CD4-positive, alpha-beta T cell (primary cell): ENCODE results near the gene KCNK4. TPM values are rescaled to one million over a fixed set of nuclear protein-coding genes. Genes with fewer than 3 reads are reported as not detected.

Experiments
- ATAC-seq: fragments of 200-7000 bp; cut with Tn5 transposase; one replicate; pipeline ENCODE4 v1.10.0; 2022; ENCODE audit warnings: mild to moderate bottlenecking; ENCODE audit not compliant: poor library complexity
- CTCF ChIA-PET: fragments of 350-600 bp; sonication (Branson Sonifier 250); formaldehyde crosslinking; loops from one replicate; lab custom pipeline; 2021; ENCODE audit warnings: antibody characterized with exemption, inconsistent platforms; lab: Charles Lee
- POLR2A ChIA-PET: fragments of 350-600 bp; sonication (Branson Sonifier 250); formaldehyde crosslinking; loops from one replicate; lab custom pipeline; 2021; ENCODE audit warnings: antibody characterized with exemption, inconsistent platforms; lab: Charles Lee
- DNase-seq, 14 experiments: peaks; one replicate each; pipeline ENCODE4 v3.0.0-alpha.2; 2013 to 2020; ENCODE audit warnings: mixed read lengths in 2 of 14
- H3K27ac ChIP-seq, 2 donors: one replicate each; pipeline versions ENCODE4 v1.5.1 to v1.7.0; 2013; ENCODE audit warnings: low read length in 2 of 2, low read depth in 1 of 2, mild to moderate bottlenecking in 1 of 2
- H3K27me3 ChIP-seq, 2 experiments: 1 replicate in 1 of 2; 2 replicates in 1 of 2; pipeline versions ENCODE4 v1.6.1 to v1.7.0; 2013; ENCODE audit warnings: low read length in 2 of 2, control low read depth in 1 of 2, mild to moderate bottlenecking in 1 of 2, moderate library complexity in 1 of 2; ENCODE audit not compliant: insufficient read depth in 2 of 2, control insufficient read depth in 1 of 2
- H3K36me3 ChIP-seq: one replicate; pipeline ENCODE4 v1.6.1; 2013; ENCODE audit warnings: low read length, control low read depth; ENCODE audit not compliant: insufficient read depth
- H3K4me1 ChIP-seq: one replicate; pipeline ENCODE4 v1.6.1; 2013; ENCODE audit warnings: low read length, control low read depth; ENCODE audit not compliant: insufficient read depth
- H3K4me3 ChIP-seq: one replicate; pipeline ENCODE4 v1.5.1; 2013; ENCODE audit warnings: mild to moderate bottlenecking, low read length, moderate library complexity
- H3K9me3 ChIP-seq, 2 experiments: 1 replicate in 1 of 2; 2 replicates in 1 of 2; pipeline versions ENCODE4 v1.6.1 to v1.7.0; 2013; ENCODE audit warnings: low read length in 2 of 2, mild to moderate bottlenecking in 2 of 2, control low read depth in 1 of 2, moderate library complexity in 1 of 2; ENCODE audit not compliant: control insufficient read depth in 1 of 2, insufficient read depth in 1 of 2
- H3K27ac Mint-ChIP-seq: one replicate; pipeline ENCODE4 v1.8.0; 2020; ENCODE audit warnings: mixed read lengths
- H3K27me3 Mint-ChIP-seq: one replicate; pipeline ENCODE4 v1.8.0; 2021; ENCODE audit warnings: mixed read lengths
- H3K36me3 Mint-ChIP-seq: one replicate; pipeline ENCODE4 v1.8.0; 2021; ENCODE audit warnings: low read depth, mixed read lengths
- H3K4me1 Mint-ChIP-seq: one replicate; pipeline ENCODE4 v1.8.0; 2021; ENCODE audit warnings: low read depth, mixed read lengths
- H3K4me3 Mint-ChIP-seq: one replicate; pipeline ENCODE4 v1.8.0; 2020; ENCODE audit warnings: mild to moderate bottlenecking, mixed read lengths
- H3K9me3 Mint-ChIP-seq: one replicate; pipeline ENCODE4 v1.8.0; 2020; ENCODE audit warnings: mixed read lengths
- CTCF ChIP-seq: fragments of 200-600 bp; IDR thresholded peaks from one replicate; pipeline ENCODE4 v1.8.0; 2022; ENCODE audit warnings: antibody characterized with exemption, mild to moderate bottlenecking
- intact Hi-C, 2 experiments: fragments of 100-400 bp; cut with DNase I in 1 of 2; cut with micrococcal nuclease in 1 of 2; formaldehyde crosslinking; loops; one replicate each; pipeline versions ENCODE4 v1.15.1 to v1.9.0; 2023 to 2025; cut with DNase I, micrococcal nuclease
- total RNA-seq, 174 experiments: library from RNA in 2 of 174; stranded (reverse) in 2 of 174; gene quantifications; one replicate each; pipeline ENCODE4 v1.2.3 and lab custom pipeline; 2021 to 2026

The KCNK4 gene
- total RNA-seq, 2 experiments from 2014 or later: 0.14 TPM; not detected in 1

- Mint-ChIP-seq H3K9me3 (no peaks in the 10 kb centered on the region), H3K27me3 (no peaks in the 10 kb centered on the region), H3K4me1 (peaks cover 41% of the 10 kb centered on the region), H3K36me3 (peaks cover 12% of the 10 kb centered on the region), H3K27ac (peak within 1 kb of the TSS; percentile 82), H3K4me3 (peak within 1 kb of the TSS; percentile 94)
- CTCF ChIA-PET: interaction anchor here (1.0 to 3.9 kb wide), 7 partner anchors 12 to 61 kb away, joined by 3 to 15 read pairs (median 8); partner anchors contain the start of genes NUDT22, STIP1 and TRPT1
- Histone ChIP-seq H3K27me3 (no peaks in the 10 kb centered on the region), H3K4me3 (peak within 1 kb of the TSS; percentile 90), H3K36me3 (peaks cover 10% of the 10 kb centered on the region), H3K27ac (peak within 1 kb of the TSS; percentile 48 to 57), H3K9me3 (no peaks in the 10 kb centered on the region), H3K4me1 (peaks cover 61% of the 10 kb centered on the region)
- TF ChIP-seq CTCF: no peak
- DNase-seq (peak; percentile 60 to 89 (median 76)), ATAC-seq (peak; percentile 63)
- POLR2A ChIA-PET: interaction anchor here (0.8 to 6.2 kb wide), 12 partner anchors 14 to 261 kb away, joined by 3 to 65 read pairs (median 13); partner anchors contain the start of genes BAD, ESRRA, FERMT3 and GPR137
- intact Hi-C loops: loop anchor here (1.0 kb wide), 2 partner anchors 22 to 23 kb away; no protein-coding TSS in a partner anchor
Observed at GRCh38 chr11:64246871-64247728, 44.0 kb upstream of the KCNK4 start, which contains the start of gene PPP1R14B. PPP1R14B (minus strand) TSS chr11:64246943; CDS start chr11:64246673, 270 bp downstream.

GRCh38 chr11:64247729-64248531 lies 43.2 kb upstream of the KCNK4 start:
- Histone ChIP-seq H3K9me3 (no peaks in the 10 kb centered on the region), H3K4me1 (peaks cover 61% of the 10 kb centered on the region), H3K4me3 (peak overlapping the region; percentile 90), H3K27me3 (no peaks in the 10 kb centered on the region), H3K36me3 (peaks cover 10% of the 10 kb centered on the region), H3K27ac (no peak overlapping the region)
- Mint-ChIP-seq H3K9me3 (no peaks in the 10 kb centered on the region), H3K4me1 (peaks cover 43% of the 10 kb centered on the region), H3K27ac (no peak overlapping the region), H3K27me3 (no peaks in the 10 kb centered on the region), H3K4me3 (peak overlapping the region; percentile 88), H3K36me3 (peaks cover 11% of the 10 kb centered on the region)
- DNase-seq (no peak), ATAC-seq (no peak)
- intact Hi-C loops: loop anchor here (1.0 kb wide), 2 partner anchors 21 to 22 kb away; no protein-coding TSS in a partner anchor
- ChIA-PET CTCF (interaction anchor here (0.7 to 4.7 kb wide), 4 partner anchors 21 to 57 kb away, joined by 3 to 56 read pairs (median 10); partner anchors contain the start of gene FERMT3), POLR2A (interaction anchor here (2.8 to 6.2 kb wide), 6 partner anchors 22 to 70 kb away, joined by 13 to 65 read pairs (median 30); partner anchors contain the start of genes BAD, FERMT3, GPR137 and NUDT22)
- no peak for TF ChIP-seq CTCF

DNA sequence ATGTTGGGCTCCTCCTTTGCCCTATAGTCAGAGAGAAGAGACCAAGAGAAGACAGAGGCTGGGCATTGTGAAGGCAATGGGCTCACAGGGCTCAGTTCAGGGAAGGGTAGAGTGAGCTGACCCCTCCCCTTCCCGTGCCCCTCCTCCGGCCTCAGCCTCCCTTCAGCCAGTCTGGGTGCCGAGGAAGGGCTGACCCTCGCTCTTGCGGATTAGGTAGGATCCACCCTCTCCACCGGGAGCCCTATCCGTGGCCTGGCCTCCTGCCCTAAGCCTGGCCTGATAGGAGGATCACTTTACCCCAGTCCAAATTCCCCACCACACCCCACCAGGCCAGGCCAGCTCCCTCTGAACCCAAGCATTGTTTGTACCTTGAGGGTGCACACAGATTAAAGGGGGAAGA lies 42.5 kb upstream of the KCNK4 start:
- Histone ChIP-seq H3K27me3 (no peaks in the 10 kb centered on the region), H3K27ac (no peak overlapping the region), H3K4me1 (peaks cover 59% of the 10 kb centered on the region), H3K36me3 (peaks cover 7% of the 10 kb centered on the region), H3K9me3 (no peaks in the 10 kb centered on the region), H3K4me3 (no peak overlapping the region)
- ATAC-seq: no peak
- no peak for TF ChIP-seq CTCF
- peaks cover 5% of the 10 kb centered on the region for H3K36me3 Mint-ChIP-seq
- ChIA-PET CTCF (interaction anchor here (0.7 to 4.7 kb wide), 2 partner anchors 43 to 56 kb away, joined by 3 to 56 read pairs; partner anchors contain the start of gene FERMT3), POLR2A (interaction anchor here (4.5 kb wide), 1 partner anchor 42 kb away, joined by 35 read pairs; the partner anchor contains the start of gene FERMT3)
- no peaks in the 10 kb centered on the region for H3K9me3 Mint-ChIP-seq
- H3K4me3 Mint-ChIP-seq: peak overlapping the region; percentile 88
- peak overlapping the region; percentile 36 for H3K27ac Mint-ChIP-seq
- DNase-seq: no peak
- H3K27me3 Mint-ChIP-seq: no peaks in the 10 kb centered on the region
- peaks cover 38% of the 10 kb centered on the region for H3K4me1 Mint-ChIP-seq
- intact Hi-C loops: no loop called here
